HCT116 (cell line): ENCODE data around the gene LPAR3. TPM values are rescaled to one million over a fixed set of nuclear protein-coding genes. Genes with fewer than 3 reads are reported as not detected.

Experiments used
- ATAC-seq: fragments of 200-7000 bp; cut with Tn5 transposase; 2 replicates; pipeline ENCODE4 v1.9.1; 2020; ENCODE audit warnings: mild to moderate bottlenecking, moderate library complexity
- BruUV-seq: library from RNA; stranded (reverse); fragments of 400-500 nt; replicated peaks from 2 replicates; lab custom pipeline; 2021; lab: Mats Ljungman, UMichigan
- CTCF ChIA-PET: fragments of 300-600 bp; sonication (Branson Sonifier 250); formaldehyde crosslinking; loops from one replicate; lab custom pipeline; 2021; ENCODE audit warnings: antibody characterized with exemption; lab: Charles Lee
- POLR2A ChIA-PET: fragments of 300-600, 350-600 bp; sonication (Branson Sonifier 250); formaldehyde crosslinking; loops from one replicate; lab custom pipeline; 2021; ENCODE audit warnings: antibody characterized with exemption; lab: Charles Lee
- RAD21 ChIA-PET, 2 experiments: fragments of 300-600 bp; sonication (Branson Sonifier 250); formaldehyde crosslinking; loops; one replicate each; lab custom pipeline; 2023; ENCODE audit warnings: low total read pairs in 2 of 2; ENCODE audit not compliant: uncharacterized antibody in 2 of 2, unreplicated experiment in 2 of 2, low non-redundant PET in 1 of 2; lab: Charles Lee
- DNase-seq: peaks from one replicate; pipeline ENCODE4 v3.0.0-alpha.2; 2010; ENCODE audit warnings: low read depth, low spot score
- H2AFZ ChIP-seq: fragments of 200-600 bp; shearing (Covaris generic), sonication (generic); 2 replicates; pipeline ENCODE4 v1.6.1; 2017; ENCODE audit warnings: low read depth, mixed run types, mixed read lengths, antibody characterized with exemption, low read length; ENCODE audit not compliant: poor library complexity, severe bottlenecking
- H3K27ac ChIP-seq: 2 replicates; pipeline ENCODE4 v1.5.1; 2012; ENCODE audit warnings: low read depth, low read length
- H3K27me3 ChIP-seq: fragments of 200-600 bp; sonication (generic); 2 replicates; pipeline ENCODE4 v1.6.1; 2016; ENCODE audit warnings: mixed run types, low read length, mixed read lengths; ENCODE audit not compliant: insufficient read depth
- H3K36me3 ChIP-seq, 2 experiments: fragments of 200-500 bp in 1 of 2; fragments of 200-600 bp in 1 of 2; sonication (Bioruptor generic) in 1 of 2; sonication (generic) in 1 of 2; 2 replicates each; pipeline versions ENCODE4 v1.5.1 to v1.6.1; 2014 to 2016; ENCODE audit warnings: low read length in 2 of 2, inconsistent platforms in 1 of 2, mixed read lengths in 1 of 2, mixed run types in 1 of 2; ENCODE audit not compliant: insufficient read depth in 2 of 2, control insufficient read depth in 1 of 2
- H3K4me1 ChIP-seq, 2 experiments: fragments of 200-600 bp in 1 of 2; sonication (generic) in 1 of 2; 2 replicates each; pipeline versions ENCODE4 v1.5.1 to v1.6.1; 2012 to 2017; ENCODE audit warnings: low read length in 2 of 2, inconsistent platforms in 1 of 2, mild to moderate bottlenecking in 1 of 2, mixed read lengths in 1 of 2, mixed run types in 1 of 2, moderate library complexity in 1 of 2; ENCODE audit not compliant: insufficient read depth in 2 of 2, control insufficient read depth in 1 of 2
- H3K4me2 ChIP-seq: fragments of 200-600 bp; sonication (generic); 2 replicates; pipeline ENCODE4 v1.6.1; 2017; ENCODE audit warnings: mixed run types, low read length, mixed read lengths
- H3K4me3 ChIP-seq, 2 experiments: fragments of 200-600 bp in 1 of 2; sonication (generic) in 1 of 2; replicated peaks in 1 of 2; 2 replicates each; pipeline ENCODE4 v1.5.1; 2011 to 2016; ENCODE audit warnings: low read length in 2 of 2, control low read depth in 1 of 2, low read depth in 1 of 2, mild to moderate bottlenecking in 1 of 2, mixed read lengths in 1 of 2, mixed run types in 1 of 2
- H3K79me2 ChIP-seq: fragments of 200-600 bp; sonication (generic); 2 replicates; pipeline ENCODE4 v1.6.1; 2017; ENCODE audit warnings: mild to moderate bottlenecking, mixed run types, low read length, moderate library complexity, mixed read lengths; ENCODE audit not compliant: insufficient read depth
- H3K9ac ChIP-seq: fragments of 200-600 bp; sonication (generic); 2 replicates; pipeline ENCODE4 v1.6.1; 2016; ENCODE audit warnings: low read length, mixed read lengths
- H3K9me2 ChIP-seq: fragments of 200-600 bp; sonication (generic), shearing (Covaris generic); 2 replicates; pipeline ENCODE4 v1.6.1; 2017; ENCODE audit warnings: mixed run types, mild to moderate bottlenecking, moderate library complexity; ENCODE audit not compliant: insufficient read depth
- H3K9me3 ChIP-seq, 2 experiments: fragments of 200-500 bp in 1 of 2; fragments of 200-600 bp in 1 of 2; sonication (Bioruptor generic) in 1 of 2; sonication (generic) in 1 of 2; 2 replicates each; pipeline ENCODE4 v1.6.1; 2014 to 2017; ENCODE audit warnings: low read length in 2 of 2, mixed read lengths in 2 of 2, inconsistent platforms in 1 of 2, low read depth in 1 of 2, mild to moderate bottlenecking in 1 of 2, mixed run types in 1 of 2, moderate library complexity in 1 of 2; ENCODE audit not compliant: control insufficient read depth in 1 of 2, insufficient read depth in 1 of 2
- H4K20me1 ChIP-seq: fragments of 200-600 bp; sonication (generic), shearing (Covaris generic); 2 replicates; pipeline ENCODE4 v1.6.1; 2017; ENCODE audit warnings: mixed run types, mild to moderate bottlenecking, moderate library complexity; ENCODE audit not compliant: insufficient read depth
- ATF3 ChIP-seq: IDR thresholded peaks from 2 replicates; pipeline ENCODE4 v1.6.1; 2012
- CBX3 ChIP-seq: IDR thresholded peaks from 2 replicates; pipeline ENCODE4 v1.6.1; 2012; ENCODE audit warnings: low read depth
- CEBPB ChIP-seq: IDR thresholded peaks from 2 replicates; pipeline ENCODE4 v1.6.1; 2012; ENCODE audit warnings: low read depth
- CTCF ChIP-seq, 3 experiments: fragments of 200-600 bp in 1 of 3; sonication (generic) in 1 of 3; IDR thresholded peaks in 2 of 3; conservative IDR thresholded peaks in 1 of 3; 2 replicates each; pipeline ENCODE4 v1.5.1; 2012 to 2017; ENCODE audit warnings: low read depth in 2 of 3, low read length in 2 of 3, antibody characterized with exemption in 1 of 3, borderline replicate concordance in 1 of 3, control low read depth in 1 of 3, mild to moderate bottlenecking in 1 of 3, mixed read lengths in 1 of 3, mixed run types in 1 of 3, moderate library complexity in 1 of 3; ENCODE audit not compliant: insufficient read depth in 1 of 3
- EGR1 ChIP-seq: IDR thresholded peaks from 2 replicates; pipeline ENCODE4 v1.6.1; 2012; ENCODE audit warnings: low read depth
- ELF1 ChIP-seq: IDR thresholded peaks from 2 replicates; pipeline ENCODE4 v1.6.1; 2012; ENCODE audit warnings: low read depth, borderline replicate concordance
- EZH2 ChIP-seq: fragments of 200-600 bp; sonication (generic); IDR thresholded peaks from 2 replicates; pipeline ENCODE4 v1.6.1; 2017; ENCODE audit warnings: antibody characterized with exemption, mixed run types
- FOSL1 ChIP-seq: IDR thresholded peaks from 2 replicates; pipeline ENCODE4 v1.6.1; 2012; ENCODE audit warnings: low read depth
- JUND ChIP-seq: IDR thresholded peaks from 2 replicates; pipeline ENCODE4 v1.6.1; 2012
- POLR2A ChIP-seq: IDR thresholded peaks from 2 replicates; pipeline ENCODE4 v1.7.0; 2011; ENCODE audit warnings: borderline replicate concordance; ENCODE audit not compliant: insufficient read depth, insufficient read length; ENCODE audit errors: extremely low read depth
- RAD21 ChIP-seq: IDR thresholded peaks from 2 replicates; pipeline ENCODE4 v1.6.1; 2012; ENCODE audit warnings: low read depth, mild to moderate bottlenecking
- SIN3A ChIP-seq: IDR thresholded peaks from 2 replicates; pipeline ENCODE4 v1.6.1; 2012; ENCODE audit warnings: low read depth
- SP1 ChIP-seq: IDR thresholded peaks from 2 replicates; pipeline ENCODE4 v1.6.1; 2012; ENCODE audit warnings: low read depth
- SRF ChIP-seq: IDR thresholded peaks from 2 replicates; pipeline ENCODE4 v1.6.1; 2012; ENCODE audit warnings: low read depth
- TCF7L2 ChIP-seq: IDR thresholded peaks from 2 replicates; pipeline ENCODE4 v1.7.0; 2011; ENCODE audit warnings: borderline replicate concordance, inconsistent platforms; ENCODE audit not compliant: insufficient read depth, insufficient read length; ENCODE audit errors: extremely low read depth
- YY1 ChIP-seq: IDR thresholded peaks from 2 replicates; pipeline ENCODE4 v1.6.1; 2011; ENCODE audit warnings: low read length, low read depth, moderate library complexity, mild to moderate bottlenecking; ENCODE audit not compliant: insufficient replicate concordance; ENCODE audit errors: extremely low read depth
- ZBTB33 ChIP-seq: IDR thresholded peaks from 2 replicates; pipeline ENCODE4 v1.6.1; 2011; ENCODE audit warnings: mild to moderate bottlenecking, low read length, moderate library complexity; ENCODE audit not compliant: insufficient replicate concordance; ENCODE audit errors: extremely low read depth
- ZFX ChIP-seq: fragments of 450-650 bp; IDR thresholded peaks from 2 replicates; pipeline ENCODE4 v1.6.1; 2017
- ZNF274 ChIP-seq: fragments of 200-500 bp; sonication (Bioruptor generic); IDR thresholded peaks from 2 replicates; pipeline ENCODE4 v1.6.1; 2014; ENCODE audit warnings: mild to moderate bottlenecking, low read depth, low read length, inconsistent platforms
- intact Hi-C: fragments of 100-400 bp; cut with micrococcal nuclease; formaldehyde crosslinking; loops from 2 replicates; pipeline ENCODE4 v1.10.0; 2022
- total RNA-seq: library from RNA; stranded (reverse); gene quantifications from one replicate; pipeline ENCODE4 v1.2.1, GENCODE V29; 2021; ENCODE audit not compliant: unreplicated experiment

Gene LPAR3
- total RNA-seq, 1 experiment from 2014 or later: 27.2 TPM

GRCh38 chr1:84877592-84877991 is 15.4 kb downstream of the LPAR3 start:
- TF ChIP-seq ZFX: no peak
- TF ChIP-seq RAD21: no peak
- TF ChIP-seq ELF1: no peak
- no peak for TF ChIP-seq SP1
- no peak for TF ChIP-seq SIN3A
- TF ChIP-seq JUND: no peak
- TF ChIP-seq FOSL1: no peak
- no peak for TF ChIP-seq SRF
- no peak for TF ChIP-seq CBX3
- no peak for TF ChIP-seq CTCF (IDR thresholded peaks at IDR 0.05 in 2 of 3, conservative IDR thresholded peaks at IDR 0.05 in 1 of 3; ENCODE audit: borderline replicate concordance in 1 of 3, insufficient read depth in 1 of 3, low read depth in 2 of 3, low read length in 2 of 3)
- TF ChIP-seq EGR1: no peak
- TF ChIP-seq ATF3: no peak
- TF ChIP-seq EZH2: no peak
- no peak for TF ChIP-seq POLR2A
- no peak for TF ChIP-seq CEBPB
- no peak for TF ChIP-seq ZNF274
- TF ChIP-seq TCF7L2: no peak
- TF ChIP-seq YY1: no peak
- TF ChIP-seq ZBTB33: no peak
- Histone ChIP-seq H3K9me3 (no peaks in the 10 kb centered on the region), H3K27ac (no peak overlapping the region), H3K4me2 (no peak overlapping the region), H3K27me3 (no peaks in the 10 kb centered on the region), H3K4me3 (no peak overlapping the region), H2AFZ (no peak overlapping the region), H3K36me3 (no peaks in the 10 kb centered on the region), H3K4me1 (no peaks in the 10 kb centered on the region), H3K9me2 (no peaks in the 10 kb centered on the region), H4K20me1 (no peaks in the 10 kb centered on the region), H3K9ac (no peak overlapping the region), H3K79me2 (peaks cover 47% of the 10 kb centered on the region)
- CTCF ChIA-PET: no interaction called here
- no peak for ATAC-seq
- no TSS peak for BruUV-seq
- POLR2A ChIA-PET: no interaction called here
- intact Hi-C loops: no loop called here
- no peak for DNase-seq
- RAD21 ChIA-PET: no interaction called here
